Stimulated activated naive CD8-positive, alpha-beta T cell treated with anti-CD3 and anti-CD28 coated beads, Interleukin-15, Interleukin-2, amounts not matched to agents 100 ng/mL and 50 ng/mL, for 24 hours (primary cell): ENCODE measurements around the gene TMC1.

ENCODE experiments used
- H3K27ac Mint-ChIP-seq: one replicate; pipeline ENCODE4 v1.8.0; 2021; ENCODE audit warnings: mild to moderate bottlenecking, mixed read lengths
- H3K27me3 Mint-ChIP-seq: one replicate; pipeline ENCODE4 v1.8.0; 2021; ENCODE audit warnings: mixed read lengths
- H3K36me3 Mint-ChIP-seq: one replicate; pipeline ENCODE4 v1.8.0; 2021; ENCODE audit warnings: low read depth, mixed read lengths
- H3K4me1 Mint-ChIP-seq: one replicate; pipeline ENCODE4 v1.8.0; 2021; ENCODE audit warnings: low read depth, mixed read lengths
- H3K4me3 Mint-ChIP-seq: one replicate; pipeline ENCODE4 v1.8.0; 2021; ENCODE audit warnings: mild to moderate bottlenecking, mixed read lengths
- H3K9me3 Mint-ChIP-seq: one replicate; pipeline ENCODE4 v1.8.0; 2021; ENCODE audit warnings: mixed read lengths

TMC1 gene

DNA sequence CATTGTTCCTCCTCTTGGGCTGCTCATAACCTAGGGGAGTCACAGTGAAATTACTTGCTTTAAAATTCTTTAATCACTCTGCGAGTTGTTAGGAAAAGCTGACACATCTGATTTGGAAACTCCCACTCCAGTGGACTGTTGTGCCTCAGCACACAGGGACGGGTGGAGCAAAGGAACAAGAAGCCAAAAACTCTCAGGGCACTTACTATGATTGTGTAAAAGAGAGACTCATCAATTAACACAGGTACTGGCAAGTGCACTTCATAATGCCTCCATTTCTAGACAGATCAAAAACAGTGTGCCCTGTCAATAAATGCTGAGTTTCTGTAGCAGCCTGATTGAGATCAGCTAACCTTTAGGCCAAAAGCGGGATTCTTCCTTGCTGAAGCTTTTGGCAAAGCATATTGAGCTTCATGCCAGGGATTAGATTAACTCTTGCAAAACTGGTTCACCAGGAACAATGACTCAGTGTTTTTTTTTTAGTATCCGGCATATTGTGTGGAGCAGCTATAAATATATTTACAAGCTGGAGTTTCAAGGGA is 55.9 kb downstream of the TMC1 start:
- Mint-ChIP-seq H3K36me3 (no peaks in the 10 kb centered on the region), H3K4me1 (peaks cover 24% of the 10 kb centered on the region), H3K27me3 (peaks cover 4% of the 10 kb centered on the region), H3K27ac (no peak overlapping the region), H3K9me3 (no peaks in the 10 kb centered on the region), H3K4me3 (no peak overlapping the region)

DNA sequence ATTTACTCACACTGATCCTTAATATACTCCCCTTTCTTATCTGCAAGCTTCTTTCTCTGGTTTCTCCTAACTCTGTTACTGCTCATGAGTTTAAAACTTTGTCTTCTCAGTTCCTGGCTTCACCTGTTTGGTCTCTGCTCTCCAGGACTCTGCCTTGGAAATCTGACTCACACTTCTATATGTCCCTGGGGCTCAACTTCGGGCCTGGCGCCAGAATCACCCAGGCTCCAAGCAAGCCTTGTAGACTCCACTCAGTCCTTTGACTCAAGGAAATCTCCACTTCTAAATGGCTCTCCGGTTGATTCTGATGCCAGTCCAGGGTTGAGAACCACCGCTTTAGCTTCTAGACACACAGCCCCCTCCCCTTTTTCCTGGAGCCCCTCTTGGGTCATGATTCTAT is 57.8 kb downstream of the TMC1 start:
- Mint-ChIP-seq H3K36me3 (no peaks in the 10 kb centered on the region), H3K27ac (no peak overlapping the region), H3K4me1 (peaks cover 31% of the 10 kb centered on the region), H3K9me3 (no peaks in the 10 kb centered on the region), H3K4me3 (no peak overlapping the region), H3K27me3 (peaks cover 4% of the 10 kb centered on the region)

DNA sequence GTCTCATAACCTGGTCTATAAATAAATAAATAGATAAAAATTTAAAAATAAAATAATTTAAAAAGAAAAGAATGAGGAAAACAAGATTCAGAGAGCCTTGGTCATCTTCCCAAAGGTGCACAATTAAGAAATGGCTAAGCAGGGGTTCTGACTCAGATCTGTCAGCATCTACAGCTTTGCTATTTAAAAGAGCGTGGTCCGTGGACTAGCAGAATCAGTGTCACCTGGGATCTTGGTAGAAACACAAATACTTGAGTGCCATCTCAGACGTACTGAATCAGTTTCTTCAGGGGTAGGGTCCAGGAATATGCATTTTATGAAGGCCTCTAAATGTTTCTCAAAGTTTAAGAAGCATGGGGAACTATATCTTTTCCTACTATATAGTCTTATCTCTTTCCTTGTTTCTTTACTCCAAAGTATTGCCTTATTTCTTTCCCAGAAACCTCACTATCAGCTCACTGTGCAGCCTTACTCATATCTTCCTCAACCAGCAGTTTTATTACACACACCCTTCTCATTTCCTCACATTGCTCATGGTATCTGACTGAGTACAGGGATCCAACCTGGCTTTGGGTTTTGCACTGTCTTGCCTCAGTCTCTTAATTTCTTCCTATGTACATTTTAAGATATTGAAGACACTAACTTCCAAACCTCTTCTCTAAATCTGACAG is 58.6 kb downstream of the TMC1 start:
- H3K9me3 Mint-ChIP-seq, result no peaks in the 10 kb centered on the region
- no peak overlapping the region for H3K27ac Mint-ChIP-seq
- no peaks in the 10 kb centered on the region for H3K36me3 Mint-ChIP-seq
- peaks cover 25% of the 10 kb centered on the region for H3K4me1 Mint-ChIP-seq
- H3K4me3 Mint-ChIP-seq, result no peak overlapping the region
- H3K27me3 Mint-ChIP-seq, result peaks cover 4% of the 10 kb centered on the region

DNA sequence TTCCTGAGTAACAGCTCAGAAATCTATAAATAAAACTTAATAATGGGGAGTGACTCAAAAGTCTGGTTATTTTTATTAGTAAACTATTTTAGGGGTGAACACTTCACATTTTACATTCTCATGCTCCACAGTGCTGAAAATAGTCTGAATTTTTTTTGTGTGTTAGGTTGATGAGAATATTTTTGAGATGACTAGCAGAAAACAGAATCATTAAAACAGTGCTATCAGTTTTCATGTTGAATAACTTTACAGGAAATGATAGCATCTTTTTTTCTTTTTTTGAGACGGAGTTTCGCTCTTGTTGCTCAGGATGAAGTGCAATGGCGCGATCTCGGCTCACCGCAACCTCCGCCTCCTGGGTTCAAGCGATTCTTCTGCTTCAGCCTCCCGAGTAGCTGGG is 60.3 kb downstream of the TMC1 start:
- H3K4me1 Mint-ChIP-seq, result peaks cover 37% of the 10 kb centered on the region
- no peaks in the 10 kb centered on the region for H3K36me3 Mint-ChIP-seq
- H3K9me3 Mint-ChIP-seq, result no peaks in the 10 kb centered on the region
- H3K27ac Mint-ChIP-seq, result no peak overlapping the region
- no peak overlapping the region for H3K4me3 Mint-ChIP-seq
- H3K27me3 Mint-ChIP-seq, result peaks cover 6% of the 10 kb centered on the region

DNA sequence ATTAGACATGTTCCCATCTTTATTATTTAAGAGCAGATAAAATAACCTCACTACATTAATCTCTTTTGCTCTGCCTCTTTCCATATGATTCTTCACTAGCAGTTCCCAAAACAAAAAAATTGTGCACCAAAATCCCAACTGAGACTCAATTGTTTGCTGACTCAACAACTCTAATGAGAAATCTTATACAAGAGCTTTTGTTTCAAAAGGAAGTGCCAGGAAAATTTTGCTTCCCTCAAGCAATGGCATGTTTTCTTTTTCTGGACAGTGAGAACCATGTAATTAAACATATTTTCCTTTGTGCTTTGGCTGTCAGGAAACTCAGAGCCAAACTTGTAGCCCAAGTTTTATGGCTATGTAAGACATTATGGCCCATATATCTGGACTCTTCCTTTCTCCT is 62.0 kb downstream of the TMC1 start:
- H3K27ac Mint-ChIP-seq, result no peak overlapping the region
- peaks cover 3% of the 10 kb centered on the region for H3K27me3 Mint-ChIP-seq

DNA sequence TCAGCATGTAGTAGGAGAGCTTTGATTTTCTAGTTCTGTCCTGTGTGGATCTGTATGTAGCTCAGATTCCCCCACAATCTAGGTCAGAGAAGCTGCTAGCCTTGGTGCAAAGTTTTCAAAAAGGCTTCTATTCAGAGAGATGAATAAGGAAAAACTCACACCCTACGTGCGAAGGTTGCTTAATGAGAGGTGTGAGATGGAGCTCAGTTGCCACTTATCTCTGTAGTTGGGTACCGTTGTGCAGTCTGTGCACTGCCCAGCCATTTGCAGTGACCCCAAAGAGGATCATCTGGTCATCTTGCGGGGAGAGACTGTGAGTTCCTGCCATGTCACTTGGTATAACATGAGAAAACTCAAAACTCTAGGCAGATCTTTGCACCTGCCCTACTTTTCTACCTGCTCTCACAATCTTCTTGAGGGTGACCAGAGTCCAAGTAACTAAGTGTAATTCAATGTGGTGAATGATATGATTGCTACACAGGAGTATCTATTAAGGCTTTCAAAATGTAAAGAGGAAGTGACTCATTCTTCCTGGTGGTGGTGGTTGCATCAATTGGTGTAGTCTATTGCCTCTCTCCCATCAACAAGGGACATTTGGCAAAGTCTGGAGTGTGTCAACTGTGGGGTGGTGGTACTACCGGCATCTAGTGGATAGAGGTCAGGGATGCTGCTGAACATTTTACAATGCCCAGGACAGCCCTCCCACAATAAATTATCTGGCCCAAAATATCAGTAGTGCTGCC is 65.2 kb downstream of the TMC1 start:
- H3K36me3 Mint-ChIP-seq, result no peaks in the 10 kb centered on the region
- peaks cover 48% of the 10 kb centered on the region for H3K4me1 Mint-ChIP-seq
- H3K9me3 Mint-ChIP-seq, result no peaks in the 10 kb centered on the region
- H3K27me3 Mint-ChIP-seq, result peaks cover 3% of the 10 kb centered on the region
- no peak overlapping the region for H3K4me3 Mint-ChIP-seq
- no peak overlapping the region for H3K27ac Mint-ChIP-seq

More for the DNA sequence above, 62.0 kb downstream of the TMC1 start:
- Mint-ChIP-seq H3K4me1 (peaks cover 40% of the 10 kb centered on the region), H3K4me3 (no peak overlapping the region), H3K9me3 (no peaks in the 10 kb centered on the region), H3K36me3 (no peaks in the 10 kb centered on the region)

DNA sequence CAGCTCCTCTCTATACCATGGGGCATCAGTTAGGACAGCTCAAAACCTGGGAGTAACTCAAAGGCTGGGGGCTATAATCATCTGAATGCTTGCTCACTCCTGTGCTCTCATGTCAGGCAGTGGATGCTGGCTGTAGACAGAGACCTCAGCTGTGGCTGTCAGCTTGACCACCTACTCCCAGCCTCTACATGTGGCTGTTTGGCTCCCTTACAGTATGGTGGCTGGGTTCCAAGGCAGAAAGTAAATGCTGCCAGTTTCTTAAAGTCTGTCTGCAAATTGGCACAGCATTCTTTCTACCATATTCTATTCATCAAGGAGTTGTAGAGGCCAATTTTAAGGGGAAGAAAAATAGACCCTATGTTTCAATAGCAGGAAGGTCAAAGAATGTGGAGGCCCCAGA is 66.9 kb downstream of the TMC1 start:
- Mint-ChIP-seq H3K27ac (no peak overlapping the region), H3K4me1 (peaks cover 38% of the 10 kb centered on the region), H3K9me3 (no peaks in the 10 kb centered on the region), H3K36me3 (no peaks in the 10 kb centered on the region), H3K4me3 (no peak overlapping the region), H3K27me3 (peaks cover 7% of the 10 kb centered on the region)

DNA sequence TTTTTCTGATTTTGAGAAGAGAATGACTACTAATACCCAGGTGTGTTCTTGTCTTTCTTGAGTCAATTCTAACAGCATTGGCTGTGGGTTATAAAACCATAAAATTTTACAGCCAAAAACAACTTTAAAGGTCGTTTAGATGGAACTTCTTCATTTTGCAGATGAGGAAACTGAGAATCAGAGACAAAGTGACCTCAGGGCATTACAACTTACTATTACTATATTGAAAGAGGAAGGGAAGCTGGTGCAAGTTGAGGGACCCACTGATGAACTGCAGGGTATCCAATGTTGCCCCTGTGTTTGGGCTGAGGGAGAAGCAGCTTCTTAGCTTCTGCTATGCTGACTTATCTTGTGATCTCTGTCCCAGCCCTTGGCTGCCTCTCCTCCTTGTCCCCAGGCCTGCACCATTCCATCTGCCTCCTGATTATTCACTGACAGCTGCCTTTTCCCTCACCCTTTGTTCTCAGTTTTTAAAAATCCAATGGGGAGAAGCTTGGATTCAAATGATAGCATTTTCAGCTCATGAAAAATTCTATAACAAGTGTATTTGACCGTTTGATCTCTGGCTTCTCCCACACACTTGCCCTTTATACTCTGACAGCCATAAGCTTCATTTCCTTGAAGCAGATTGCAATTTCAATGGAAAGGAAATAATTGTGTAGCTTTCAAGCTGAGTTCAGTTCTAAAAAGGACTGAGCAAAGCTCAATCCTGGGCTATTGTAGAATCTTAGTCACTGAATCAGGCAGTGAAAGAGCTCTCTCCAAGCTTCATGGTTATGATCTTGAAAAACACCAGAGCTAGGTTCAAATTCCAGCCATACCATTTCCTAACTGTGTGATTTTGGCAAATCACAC is 68.5 kb downstream of the TMC1 start:
- H3K36me3 Mint-ChIP-seq, result no peaks in the 10 kb centered on the region
- H3K4me1 Mint-ChIP-seq, result peaks cover 37% of the 10 kb centered on the region
- H3K9me3 Mint-ChIP-seq, result no peaks in the 10 kb centered on the region
- H3K27me3 Mint-ChIP-seq, result peaks cover 14% of the 10 kb centered on the region
- H3K27ac Mint-ChIP-seq, result peak overlapping the region; percentile 84
- H3K4me3 Mint-ChIP-seq, result peak overlapping the region; percentile 55

DNA sequence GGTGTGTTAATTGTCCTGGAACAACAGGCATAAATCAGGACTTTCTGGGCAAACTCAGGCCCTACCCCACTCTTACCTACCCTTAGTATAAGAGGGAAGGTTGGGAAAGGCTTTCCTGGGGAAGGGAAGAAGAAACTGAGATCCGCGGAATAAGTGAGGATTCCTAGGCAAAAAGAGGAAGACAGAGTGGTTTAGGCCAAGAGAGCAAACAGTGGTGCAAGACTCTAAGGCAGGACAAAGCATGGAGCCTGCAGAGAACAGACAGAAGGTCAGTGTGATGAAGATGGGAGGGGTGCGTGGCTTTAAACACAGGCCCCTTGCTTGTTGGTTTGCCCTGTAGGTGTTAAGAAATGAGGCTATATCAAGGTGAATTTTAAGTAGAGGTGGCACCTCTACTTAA is 69.4 kb downstream of the TMC1 start:
- Mint-ChIP-seq H3K4me3 (no peak overlapping the region), H3K4me1 (peaks cover 31% of the 10 kb centered on the region), H3K27me3 (peaks cover 16% of the 10 kb centered on the region), H3K27ac (no peak overlapping the region), H3K36me3 (no peaks in the 10 kb centered on the region), H3K9me3 (no peaks in the 10 kb centered on the region)

DNA sequence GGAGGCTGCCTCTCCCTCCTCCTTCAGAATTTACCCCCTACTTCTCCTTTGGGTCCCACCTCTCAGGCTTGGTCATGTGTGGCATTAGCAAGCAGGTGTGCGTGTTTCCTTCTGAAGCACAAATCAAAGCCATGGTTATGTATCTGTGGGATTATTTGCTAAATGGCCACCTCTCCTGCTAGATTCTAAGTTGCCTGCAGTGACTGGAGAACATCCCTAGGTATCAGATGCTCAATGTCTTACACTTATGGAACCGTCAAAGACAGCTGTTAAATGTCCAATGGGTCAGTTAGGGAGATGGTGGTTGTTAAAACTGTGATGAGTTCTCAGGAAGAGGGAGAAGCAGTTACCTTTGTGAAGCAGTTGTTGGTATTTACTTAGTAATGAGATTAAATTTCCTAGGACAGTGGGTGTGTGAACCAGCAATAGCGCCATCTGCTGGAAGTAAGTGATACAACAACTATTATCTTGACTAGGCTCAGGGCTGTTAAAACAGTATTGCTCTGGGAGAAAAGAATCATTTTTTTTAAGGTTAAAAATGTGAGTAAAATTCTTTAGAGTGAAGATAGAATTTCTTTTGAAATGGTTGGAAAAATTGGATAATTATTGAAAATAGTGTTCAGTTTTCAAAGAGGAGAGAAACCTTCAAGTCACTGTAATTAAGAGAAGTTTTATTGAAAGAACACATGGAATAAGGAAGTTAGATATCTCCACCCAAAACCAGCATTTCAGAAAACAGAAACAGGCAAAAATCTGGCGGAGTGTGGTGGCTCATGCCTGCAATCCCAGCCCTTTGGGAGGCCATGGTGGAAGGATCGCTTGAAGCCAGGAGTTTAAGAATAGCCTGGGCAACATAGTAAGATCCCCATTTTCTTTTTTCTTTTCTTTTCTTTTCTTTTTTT is 71.3 kb downstream of the TMC1 start:
- no peaks in the 10 kb centered on the region for H3K9me3 Mint-ChIP-seq
- H3K36me3 Mint-ChIP-seq, result no peaks in the 10 kb centered on the region
- H3K27me3 Mint-ChIP-seq, result peaks cover 16% of the 10 kb centered on the region
- no peak overlapping the region for H3K4me3 Mint-ChIP-seq
- H3K27ac Mint-ChIP-seq, result no peak overlapping the region
- H3K4me1 Mint-ChIP-seq, result peaks cover 22% of the 10 kb centered on the region

DNA sequence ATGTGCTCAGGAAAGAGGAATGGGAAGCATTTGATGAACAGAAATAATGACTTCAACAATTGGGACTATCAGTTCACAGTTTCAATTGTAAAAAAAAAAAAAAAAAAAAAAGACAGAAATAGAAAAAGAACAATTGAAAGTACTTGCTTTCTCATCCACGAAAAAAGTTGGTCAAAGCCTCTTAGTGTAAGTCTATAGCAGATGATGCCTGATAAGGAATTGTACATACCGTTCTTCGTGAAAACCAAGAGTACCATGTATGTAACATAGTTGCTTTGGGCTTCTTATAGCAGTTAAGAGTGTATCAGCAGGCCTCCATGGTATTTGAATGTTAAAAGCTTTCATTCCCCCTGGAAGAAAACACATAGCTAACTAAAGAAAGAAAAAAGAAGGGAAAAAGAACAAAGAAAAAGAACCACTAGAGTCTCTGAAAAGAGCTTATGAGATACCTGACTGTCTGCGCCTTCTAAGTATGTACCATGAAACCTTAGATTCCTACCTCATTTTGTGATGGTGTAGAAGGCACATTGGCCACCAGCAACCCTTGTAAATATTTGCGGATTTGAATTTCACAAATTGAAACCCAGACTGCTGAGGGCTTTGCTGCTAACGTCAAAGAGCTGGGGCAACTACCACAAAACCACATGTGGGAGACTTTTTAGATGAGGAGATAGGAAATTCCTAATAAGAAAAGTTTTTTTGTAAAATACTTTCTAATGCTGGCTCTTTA is 75.2 kb downstream of the TMC1 start:
- Mint-ChIP-seq H3K9me3 (no peaks in the 10 kb centered on the region), H3K27ac (no peak overlapping the region), H3K4me1 (peaks cover 6% of the 10 kb centered on the region), H3K4me3 (no peak overlapping the region), H3K36me3 (no peaks in the 10 kb centered on the region), H3K27me3 (peaks cover 16% of the 10 kb centered on the region)

DNA sequence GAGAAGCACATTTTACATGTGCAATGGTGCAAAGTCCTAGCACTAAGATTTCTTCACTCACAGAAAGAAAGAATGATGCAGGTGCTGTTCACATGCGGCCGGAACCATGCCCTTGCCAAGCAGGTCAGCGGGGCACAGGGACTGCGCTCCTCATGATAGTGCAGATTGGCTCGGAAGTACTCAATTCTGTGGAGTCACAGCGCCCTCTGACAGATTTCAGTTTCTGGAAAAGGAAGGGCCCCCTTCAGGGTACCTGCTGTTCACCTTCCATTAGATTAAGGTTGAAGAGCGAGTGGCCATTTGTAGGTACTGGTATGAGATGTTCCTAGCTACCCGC is 75.7 kb downstream of the TMC1 start:
- no peaks in the 10 kb centered on the region for H3K36me3 Mint-ChIP-seq
- no peaks in the 10 kb centered on the region for H3K9me3 Mint-ChIP-seq
- no peak overlapping the region for H3K27ac Mint-ChIP-seq
- peaks cover 6% of the 10 kb centered on the region for H3K4me1 Mint-ChIP-seq
- no peak overlapping the region for H3K4me3 Mint-ChIP-seq
- peaks cover 16% of the 10 kb centered on the region for H3K27me3 Mint-ChIP-seq

DNA sequence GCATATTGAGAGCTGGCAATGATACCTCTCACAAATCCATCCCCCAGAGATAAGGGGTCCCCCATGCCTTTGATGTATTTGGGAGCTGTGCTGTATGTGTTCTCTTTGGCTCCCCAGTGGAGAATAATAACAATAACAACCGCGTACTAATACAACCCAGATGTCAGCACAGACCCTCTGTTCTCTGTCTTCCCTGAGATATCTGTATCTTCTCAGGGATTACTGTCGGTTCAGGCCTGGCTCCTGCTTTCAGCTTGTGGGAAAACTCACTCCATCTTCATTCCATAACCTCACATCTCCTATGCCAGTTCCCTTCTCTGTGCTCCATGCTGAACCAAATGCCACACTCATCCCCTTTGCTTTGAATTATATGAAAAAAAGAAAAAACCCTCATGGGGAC is 76.2 kb downstream of the TMC1 start:
- Mint-ChIP-seq H3K36me3 (no peaks in the 10 kb centered on the region), H3K9me3 (no peaks in the 10 kb centered on the region), H3K27me3 (peaks cover 16% of the 10 kb centered on the region), H3K4me1 (peaks cover 6% of the 10 kb centered on the region), H3K27ac (no peak overlapping the region), H3K4me3 (no peak overlapping the region)

DNA sequence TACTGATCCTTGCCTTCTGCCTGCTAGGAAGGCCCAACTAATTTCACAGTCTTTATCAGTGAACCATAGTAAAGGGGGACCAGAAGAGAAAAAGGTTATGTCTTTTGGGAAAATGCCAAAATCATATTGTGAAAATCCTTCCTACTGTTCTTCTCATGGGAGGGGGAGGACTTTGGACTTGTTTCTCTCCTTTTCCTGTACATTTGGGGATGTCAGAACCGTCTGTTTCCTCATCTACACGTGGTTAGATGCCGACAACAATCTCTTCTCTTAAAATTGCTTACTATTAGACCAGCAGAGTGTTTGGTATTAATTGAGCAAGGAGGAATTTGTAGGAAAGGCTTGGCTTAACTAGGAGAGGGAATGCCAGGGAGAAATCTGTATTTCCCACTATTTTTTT is 77.2 kb downstream of the TMC1 start:
- H3K27me3 Mint-ChIP-seq, result peaks cover 12% of the 10 kb centered on the region
- no peak overlapping the region for H3K27ac Mint-ChIP-seq
- H3K4me3 Mint-ChIP-seq, result no peak overlapping the region
- H3K36me3 Mint-ChIP-seq, result no peaks in the 10 kb centered on the region
- H3K9me3 Mint-ChIP-seq, result no peaks in the 10 kb centered on the region
- peaks cover 6% of the 10 kb centered on the region for H3K4me1 Mint-ChIP-seq
